DMS153 treated with DMSO at 0.1 percent for 48 hours (cell line): Measurements from ENCODE around the gene ST3GAL6.

Source experiments
- DNase-seq: peaks from one replicate; lab custom pipeline; 2025; ENCODE audit not compliant: unreplicated experiment; lab: John Stamatoyannopoulos, UW

Gene ST3GAL6

GRCh38 chr3:98843266-98843959 is 80.3 kb downstream of the ST3GAL6 start:
- DNase-seq = no peak
